Caco-2 (cell line): ENCODE measurements around the gene CD36. TPM values are rescaled to one million over a fixed set of nuclear protein-coding genes. Genes with fewer than 3 reads are reported as not detected.
A peak's percentile ranks its signal among the peaks of the same experiment; 100 is the strongest.

ENCODE experiments used
- BruUV-seq: library from RNA; stranded (reverse); fragments of 400-500 nt; replicated peaks from 2 replicates; lab custom pipeline; 2021; lab: Mats Ljungman, UMichigan
- CTCF ChIA-PET: fragments of 300-600 bp; sonication (Branson Sonifier 250); formaldehyde crosslinking; loops from one replicate; lab custom pipeline; 2022; ENCODE audit warnings: antibody characterized with exemption; lab: Charles Lee
- POLR2A ChIA-PET: fragments of 300-600 bp; sonication (Branson Sonifier 250); formaldehyde crosslinking; loops from one replicate; lab custom pipeline; 2022; ENCODE audit warnings: antibody characterized with exemption; lab: Charles Lee
- DNase-seq, 2 experiments: peaks; one replicate each; pipeline versions ENCODE4 v3.0.0 to v3.0.0-alpha.2; 2020 to 2022
- H3K27me3 ChIP-seq: replicated peaks from 2 replicates; pipeline ENCODE4 v1.6.0; 2011; ENCODE audit warnings: low read length; ENCODE audit not compliant: control insufficient read depth, insufficient read depth
- H3K36me3 ChIP-seq: 2 replicates; pipeline ENCODE4 v1.5.1; 2011; ENCODE audit warnings: low read length; ENCODE audit not compliant: control insufficient read depth, insufficient read depth
- H3K4me1 ChIP-seq: fragments of 250-450 bp; sonication (Bioruptor Pico); 2 replicates; pipeline ENCODE4 v1.5.1; 2020; ENCODE audit warnings: mild to moderate bottlenecking
- H3K4me3 ChIP-seq: 2 replicates; pipeline ENCODE4 v1.5.1; 2011; ENCODE audit warnings: low read depth, mild to moderate bottlenecking, control low read depth, low read length
- H3K9me3 ChIP-seq: fragments of 250-450 bp; sonication (Bioruptor Pico); 2 replicates; pipeline ENCODE4 v1.5.1; 2020; ENCODE audit warnings: mild to moderate bottlenecking, moderate library complexity
- H3K27ac Mint-ChIP-seq: one replicate; pipeline ENCODE4 v1.8.0; 2022; ENCODE audit warnings: mixed read lengths; ENCODE audit not compliant: unreplicated experiment
- H3K27me3 Mint-ChIP-seq: one replicate; pipeline ENCODE4 v1.8.0; 2022; ENCODE audit warnings: mixed read lengths; ENCODE audit not compliant: insufficient read depth, unreplicated experiment
- H3K36me3 Mint-ChIP-seq: one replicate; pipeline ENCODE4 v1.8.0; 2022; ENCODE audit warnings: mild to moderate bottlenecking, mixed read lengths; ENCODE audit not compliant: insufficient read depth, unreplicated experiment
- H3K4me1 Mint-ChIP-seq: one replicate; pipeline ENCODE4 v1.8.0; 2022; ENCODE audit warnings: low read depth, mixed read lengths; ENCODE audit not compliant: unreplicated experiment
- H3K4me3 Mint-ChIP-seq: one replicate; pipeline ENCODE4 v1.8.0; 2022; ENCODE audit warnings: mild to moderate bottlenecking, moderate library complexity, mixed read lengths; ENCODE audit not compliant: unreplicated experiment
- H3K9me3 Mint-ChIP-seq: one replicate; pipeline ENCODE4 v1.8.0; 2022; ENCODE audit warnings: mixed read lengths; ENCODE audit not compliant: unreplicated experiment
- CTCF ChIP-seq, 2 experiments: fragments of 200-600 bp in 1 of 2; IDR thresholded peaks; 1 replicate in 1 of 2; 2 replicates in 1 of 2; pipeline versions ENCODE4 v1.5.1 to v1.8.0; 2011 to 2022; ENCODE audit warnings: antibody characterized with exemption in 1 of 2, control low read depth in 1 of 2, inconsistent platforms in 1 of 2, low read depth in 1 of 2, low read length in 1 of 2, mild to moderate bottlenecking in 1 of 2, moderate library complexity in 1 of 2; ENCODE audit not compliant: insufficient read depth in 1 of 2, severe bottlenecking in 1 of 2, unreplicated experiment in 1 of 2
- intact Hi-C: fragments of 100-400 bp; cut with micrococcal nuclease; formaldehyde crosslinking; loops from one replicate; pipeline ENCODE4 v1.10.0; 2022; ENCODE audit not compliant: unreplicated experiment
- total RNA-seq: library from RNA; stranded (reverse); gene quantifications from 2 replicates; pipeline ENCODE4 v1.2.3, GENCODE V29; 2022

CD36 gene
- total RNA-seq, 1 experiment from 2014 or later = not detected

- no peak for TF ChIP-seq CTCF (IDR thresholded peaks at IDR 0.05; ENCODE audit: insufficient read depth in 1 of 2, low read depth in 1 of 2, low read length in 1 of 2, severe bottlenecking in 1 of 2, unreplicated experiment in 1 of 2)
- Mint-ChIP-seq H3K4me3 (no peak overlapping the region), H3K36me3 (peaks cover 10% of the 10 kb centered on the region), H3K27me3 (no peaks in the 10 kb centered on the region), H3K27ac (peak overlapping the region; percentile 70), H3K4me1 (peaks cover 49% of the 10 kb centered on the region), H3K9me3 (no peaks in the 10 kb centered on the region)
- intact Hi-C loops = loop anchor here (10.0 kb wide), 1 partner anchor 100 kb away; no protein-coding TSS in a partner anchor
- BruUV-seq = no TSS peak
- no peaks in the 10 kb centered on the region for H3K36me3 ChIP-seq
- ChIA-PET POLR2A (no interaction called here), CTCF (no interaction called here)
- peaks cover 63% of the 10 kb centered on the region for H3K4me1 ChIP-seq
- no peaks in the 10 kb centered on the region for H3K9me3 ChIP-seq
- no peak overlapping the region for H3K4me3 ChIP-seq
- H3K27me3 ChIP-seq = no peaks in the 10 kb centered on the region
- DNase-seq = no peak
Measured at GRCh38 chr7:80725181-80725611, 86.8 kb downstream of the CD36 start.

Other genes starting within 250 kb of the CD36 start
- gene GNAT3, start 126.6 kb upstream of the CD36 start, total RNA-seq = not detected in 2 replicates